Liver (tissue), 3 donors: ENCODE measurements around the gene NFIX.

Experiments
- ATF3 ChIP-seq: IDR thresholded peaks from 2 replicates; pipeline ENCODE4 v1.6.1; 2016; ENCODE audit warnings: antibody characterized with exemption
- CTCF ChIP-seq: fragments of 150-350 bp; IDR thresholded peaks from 2 replicates; pipeline ENCODE4 v1.5.1; 2017; ENCODE audit warnings: improper control_type of control experiment, low read depth, low read length; ENCODE audit not compliant: missing input control
- FOXA1 ChIP-seq: IDR thresholded peaks from 2 replicates; pipeline ENCODE4 v1.6.1; 2016; ENCODE audit warnings: antibody characterized with exemption
- JUND ChIP-seq, 2 donors: IDR thresholded peaks; 2 replicates each; pipeline ENCODE4 v1.6.1; 2016; ENCODE audit warnings: antibody characterized with exemption in 2 of 2
- MAX ChIP-seq: IDR thresholded peaks from 2 replicates; pipeline ENCODE4 v1.6.1; 2016; ENCODE audit warnings: antibody characterized with exemption
- RAD21 ChIP-seq, 2 donors: IDR thresholded peaks; 2 replicates each; pipeline ENCODE4 v1.6.1; 2016; ENCODE audit warnings: antibody characterized with exemption in 2 of 2, mild to moderate bottlenecking in 2 of 2
- REST ChIP-seq: IDR thresholded peaks from 2 replicates; pipeline ENCODE4 v1.6.1; 2016; ENCODE audit warnings: antibody characterized with exemption, mild to moderate bottlenecking
- RXRA ChIP-seq, 2 donors: IDR thresholded peaks; 2 replicates each; pipeline ENCODE4 v1.6.1; 2017 to 2018; ENCODE audit warnings: antibody characterized with exemption in 2 of 2, mild to moderate bottlenecking in 1 of 2
- TAF1 ChIP-seq: conservative IDR thresholded peaks from 2 replicates; pipeline ENCODE4 v1.6.1; 2016; ENCODE audit warnings: antibody characterized with exemption, mild to moderate bottlenecking
- YY1 ChIP-seq: IDR thresholded peaks from 2 replicates; pipeline ENCODE4 v1.6.1; 2016; ENCODE audit warnings: antibody characterized with exemption, mild to moderate bottlenecking
- donor health status: healthy.
- donor health status: healthy.

GRCh38 chr19:13022859-13023636, 27.8 kb downstream of the NFIX start:
- TF ChIP-seq CTCF, result peak; percentile 10
- TF ChIP-seq TAF1, result no peak
- peak in 1 of 2 donors; percentile 7 for TF ChIP-seq RAD21 (IDR thresholded peaks at IDR 0.05)
- peak; percentile 14 to 34 for TF ChIP-seq RXRA (IDR thresholded peaks at IDR 0.05)
- peak; percentile 66 for TF ChIP-seq YY1
- TF ChIP-seq ATF3, result peak; percentile 39
- peak in 1 of 2 donors; percentile 27 for TF ChIP-seq JUND (IDR thresholded peaks at IDR 0.05)
- no peak for TF ChIP-seq REST
- TF ChIP-seq MAX, result peak; percentile 5
- TF ChIP-seq FOXA1, result no peak
